SH-SY5Y (cell line): Measurements from ENCODE around the gene TRMO.

Source experiments
- GATA2 ChIP-seq: IDR thresholded peaks from 2 replicates; pipeline ENCODE4 v1.6.1; 2011; ENCODE audit warnings: mild to moderate bottlenecking, low read depth, low read length
- GATA3 ChIP-seq: IDR thresholded peaks from 2 replicates; pipeline ENCODE4 v1.6.1; 2011; ENCODE audit warnings: low read depth, mild to moderate bottlenecking, low read length, moderate library complexity

DNA sequence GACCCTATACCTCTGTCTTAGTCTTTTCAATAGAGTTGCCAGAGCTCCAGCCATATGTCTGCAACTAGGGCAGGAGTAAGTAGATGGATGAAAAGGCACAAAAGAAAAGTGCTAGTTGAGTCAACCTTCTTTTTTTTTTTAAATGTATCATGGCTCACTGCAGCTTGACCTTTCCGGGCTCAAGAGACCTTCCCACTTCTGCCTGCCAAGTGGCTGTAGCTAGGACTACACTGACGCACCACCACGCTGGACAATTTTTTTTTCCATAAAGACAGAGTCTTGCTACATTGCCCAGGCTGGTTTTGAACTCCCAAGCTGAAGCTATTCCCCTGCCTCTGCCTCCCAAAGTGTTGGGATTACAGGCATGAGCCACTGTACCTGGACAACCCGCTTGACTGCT, 42.0 kb downstream of the TRMO start:
- no peak for TF ChIP-seq GATA3
- TF ChIP-seq GATA2 = no peak
